ENCODE measurements around the gene AUTS2. TPM values are rescaled to one million over a fixed set of nuclear protein-coding genes. Genes with fewer than 3 reads are reported as not detected.
A peak's percentile ranks its signal among the peaks of the same experiment; 100 is the strongest.

AUTS2 gene
- polyA plus RNA-seq, 1 donor (not counting 4 experiments of a cell fraction or from before 2014, with no cell fraction given) = 4.7 TPM

- H3K4me2 ChIP-seq (ENCODE audit: control insufficient read depth, extremely low read depth, insufficient read depth, low read depth, low read length) = no peak overlapping the region
- H3K27me3 ChIP-seq (ENCODE audit: control insufficient read depth, extremely low read depth, insufficient read depth, low read length) = no peaks in the 10 kb centered on the region
- no peaks in the 10 kb centered on the region for H3K79me2 ChIP-seq (ENCODE audit: control insufficient read depth, insufficient read depth, low read length)
- no peak overlapping the region for H3K4me3 ChIP-seq (ENCODE audit: control insufficient read depth in 2 of 3, extremely low read depth in 1 of 3, insufficient read depth in 2 of 3, low read depth in 1 of 3, low read length in 3 of 3)
- H4K20me1 ChIP-seq (ENCODE audit: control insufficient read depth, extremely low read depth, insufficient read depth, low read length) = no peaks in the 10 kb centered on the region
- no peaks in the 10 kb centered on the region for H3K9me3 ChIP-seq (ENCODE audit: control insufficient read depth, low read depth, low read length)
- FAIRE-seq = no peak
- DNase-seq (ENCODE audit: low read depth, low spot score) = no peak
- TF ChIP-seq, protein P1, sequence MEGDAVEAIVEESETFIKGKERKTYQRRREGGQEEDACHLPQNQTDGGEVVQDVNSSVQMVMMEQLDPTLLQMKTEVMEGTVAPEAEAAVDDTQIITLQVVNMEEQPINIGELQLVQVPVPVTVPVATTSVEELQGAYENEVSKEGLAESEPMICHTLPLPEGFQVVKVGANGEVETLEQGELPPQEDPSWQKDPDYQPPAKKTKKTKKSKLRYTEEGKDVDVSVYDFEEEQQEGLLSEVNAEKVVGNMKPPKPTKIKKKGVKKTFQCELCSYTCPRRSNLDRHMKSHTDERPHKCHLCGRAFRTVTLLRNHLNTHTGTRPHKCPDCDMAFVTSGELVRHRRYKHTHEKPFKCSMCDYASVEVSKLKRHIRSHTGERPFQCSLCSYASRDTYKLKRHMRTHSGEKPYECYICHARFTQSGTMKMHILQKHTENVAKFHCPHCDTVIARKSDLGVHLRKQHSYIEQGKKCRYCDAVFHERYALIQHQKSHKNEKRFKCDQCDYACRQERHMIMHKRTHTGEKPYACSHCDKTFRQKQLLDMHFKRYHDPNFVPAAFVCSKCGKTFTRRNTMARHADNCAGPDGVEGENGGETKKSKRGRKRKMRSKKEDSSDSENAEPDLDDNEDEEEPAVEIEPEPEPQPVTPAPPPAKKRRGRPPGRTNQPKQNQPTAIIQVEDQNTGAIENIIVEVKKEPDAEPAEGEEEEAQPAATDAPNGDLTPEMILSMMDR (optimal IDR thresholded peaks at IDR 0.05 in 1 of 3, IDR thresholded peaks at IDR 0.05 in 1 of 3, conservative IDR thresholded peaks at IDR 0.05 in 1 of 3; ENCODE audit: extremely low read depth in 1 of 3, insufficient read depth in 2 of 3, low read length in 3 of 3) = no peak
- no peak for TF ChIP-seq EZH2 (IDR thresholded peaks at IDR 0.05; ENCODE audit: low read length)
- no peak overlapping the region for H2AFZ ChIP-seq (ENCODE audit: control insufficient read depth, low read length)
- H3K9me1 ChIP-seq (ENCODE audit: control insufficient read depth, extremely low read depth, insufficient read depth, low read length) = no peaks in the 10 kb centered on the region
- H3K36me3 ChIP-seq (ENCODE audit: control insufficient read depth in 2 of 2, extremely low read depth in 1 of 2, insufficient read depth in 2 of 2, low read length in 2 of 2) = no peaks in the 10 kb centered on the region
- no peak overlapping the region for H3K27ac ChIP-seq (ENCODE audit: control insufficient read depth, insufficient read depth, low read length)
- H3K9ac ChIP-seq (ENCODE audit: control insufficient read depth, extremely low read depth, insufficient read depth, low read length) = no peak overlapping the region
- H3K4me1 ChIP-seq (ENCODE audit: control insufficient read depth, extremely low read depth, insufficient read depth, low read length) = peaks cover 3% of the 10 kb centered on the region
- dilution Hi-C loops (cut with MboI; ENCODE audit: extremely low pct_ligation_motif_present, low sequenced_read_pairs) = no loop called here
These were observed 860.5 kb downstream of the AUTS2 start for GRCh38 chr7:70458745-70459144.

DNA sequence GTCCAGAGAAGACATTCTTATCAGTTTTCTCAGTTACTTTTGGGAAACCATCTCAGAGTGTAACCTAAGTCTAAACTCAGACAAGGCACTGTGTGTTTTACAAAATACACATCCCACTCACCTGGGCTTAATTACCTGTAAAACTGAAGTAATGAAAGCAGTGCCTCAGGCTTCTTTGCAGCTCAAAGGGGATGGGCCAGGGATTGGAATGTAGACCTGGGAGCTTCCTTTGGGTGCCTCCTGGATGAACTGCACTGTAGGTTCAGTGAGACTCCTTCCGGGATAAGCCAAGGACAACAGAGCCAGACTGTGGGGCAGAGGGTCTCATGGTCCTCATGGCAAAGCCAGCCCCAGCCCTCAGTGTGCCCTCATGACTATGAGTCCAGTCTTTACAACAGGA lies 861.3 kb downstream of the AUTS2 start:
- Histone ChIP-seq H3K9me3 (ENCODE audit: control insufficient read depth, low read depth, low read length) (no peaks in the 10 kb centered on the region), H3K4me2 (ENCODE audit: control insufficient read depth, extremely low read depth, insufficient read depth, low read depth, low read length) (no peak overlapping the region), H2AFZ (ENCODE audit: control insufficient read depth, low read length) (peak overlapping the region; percentile 78), H4K20me1 (ENCODE audit: control insufficient read depth, extremely low read depth, insufficient read depth, low read length) (no peaks in the 10 kb centered on the region), H3K79me2 (ENCODE audit: control insufficient read depth, insufficient read depth, low read length) (no peaks in the 10 kb centered on the region), H3K4me1 (ENCODE audit: control insufficient read depth, extremely low read depth, insufficient read depth, low read length) (peaks cover 3% of the 10 kb centered on the region), H3K9me1 (ENCODE audit: control insufficient read depth, extremely low read depth, insufficient read depth, low read length) (no peaks in the 10 kb centered on the region), H3K27ac (ENCODE audit: control insufficient read depth, insufficient read depth, low read length) (no peak overlapping the region), H3K36me3 (ENCODE audit: control insufficient read depth in 2 of 2, extremely low read depth in 1 of 2, insufficient read depth in 2 of 2, low read length in 2 of 2) (no peaks in the 10 kb centered on the region), H3K27me3 (ENCODE audit: control insufficient read depth, extremely low read depth, insufficient read depth, low read length) (no peaks in the 10 kb centered on the region), H3K4me3 (ENCODE audit: control insufficient read depth in 2 of 3, extremely low read depth in 1 of 3, insufficient read depth in 2 of 3, low read depth in 1 of 3, low read length in 3 of 3) (no peak overlapping the region), H3K9ac (ENCODE audit: control insufficient read depth, extremely low read depth, insufficient read depth, low read length) (no peak overlapping the region)
- DNase-seq (ENCODE audit: low read depth, low spot score) = no peak
- FAIRE-seq = peak; percentile 41
- TF ChIP-seq EZH2 (IDR thresholded peaks at IDR 0.05; ENCODE audit: low read length) = no peak
- TF ChIP-seq, protein P1 (optimal IDR thresholded peaks at IDR 0.05 in 1 of 3, IDR thresholded peaks at IDR 0.05 in 1 of 3, conservative IDR thresholded peaks at IDR 0.05 in 1 of 3; ENCODE audit: extremely low read depth in 1 of 3, insufficient read depth in 2 of 3, low read length in 3 of 3) = no peak
- dilution Hi-C loops (cut with MboI; ENCODE audit: extremely low pct_ligation_motif_present, low sequenced_read_pairs) = no loop called here
